ENCODE results near the gene RELN.

- no peak for TF ChIP-seq EZH2 (IDR thresholded peaks at IDR 0.05; ENCODE audit: borderline replicate concordance, low read length)
- no peak for TF ChIP-seq CTCF (IDR thresholded peaks at IDR 0.05; ENCODE audit: low read length)
Observed at GRCh38 chr7:103919272-103919868, 70.1 kb downstream of the RELN start.

Data from OCI-LY1 (cell line).